PC-3 (cell line): ENCODE data around the gene TBX2. TPM values are rescaled to one million over a fixed set of nuclear protein-coding genes. Genes with fewer than 3 reads are reported as not detected.

Experiments used
- ATAC-seq: fragments of 200-7000 bp; cut with Tn5 transposase; 2 replicates; pipeline ENCODE4 v1.9.1; 2020; ENCODE audit warnings: mild to moderate bottlenecking, moderate library complexity
- BruUV-seq: library from RNA; stranded (reverse); fragments of 400-500 nt; replicated peaks from 2 replicates; lab custom pipeline; 2021; lab: Mats Ljungman, UMichigan
- CTCF ChIA-PET: fragments of 300-600 bp; sonication (Branson Sonifier 250); formaldehyde crosslinking; loops from one replicate; lab custom pipeline; 2022; ENCODE audit warnings: antibody characterized with exemption; lab: Charles Lee
- POLR2A ChIA-PET: fragments of 300-600 bp; sonication (Branson Sonifier 250); formaldehyde crosslinking; loops from one replicate; lab custom pipeline; 2022; ENCODE audit warnings: antibody characterized with exemption; ENCODE audit not compliant: unreplicated experiment; lab: Charles Lee
- DNase-seq: peaks from one replicate; pipeline ENCODE4 v3.0.0-alpha.2; 2015
- H2AFZ ChIP-seq: fragments of 300-600 bp; sonication (generic); 2 replicates; pipeline ENCODE4 v1.6.0; 2016; ENCODE audit warnings: antibody characterized with exemption, low read length
- H3F3A ChIP-seq: fragments of 300-600 bp; sonication (generic); one replicate; pipeline ENCODE4 v1.6.0; 2017; ENCODE audit warnings: antibody characterized with exemption, low read length, control low read depth, mild to moderate bottlenecking; ENCODE audit not compliant: unreplicated experiment
- H3K27ac ChIP-seq: fragments of 300-600 bp; sonication (generic); 2 replicates; pipeline ENCODE4 v1.5.1; 2016; ENCODE audit warnings: mild to moderate bottlenecking, low read length
- H3K27me3 ChIP-seq: fragments of 300-600 bp; sonication (generic); 2 replicates; pipeline ENCODE4 v1.6.1; 2016; ENCODE audit warnings: low read length, mixed read lengths
- H3K36me3 ChIP-seq: fragments of 300-600 bp; sonication (generic); 2 replicates; pipeline ENCODE4 v1.6.1; 2016; ENCODE audit warnings: low read depth, mixed run types, low read length, mixed read lengths
- H3K4me1 ChIP-seq: fragments of 300-600 bp; sonication (generic); 2 replicates; pipeline ENCODE4 v1.5.1; 2016; ENCODE audit warnings: low read length; ENCODE audit not compliant: insufficient read depth
- H3K4me2 ChIP-seq: fragments of 300-600 bp; sonication (generic); 2 replicates; pipeline ENCODE4 v1.6.0; 2016; ENCODE audit warnings: low read length
- H3K4me3 ChIP-seq: fragments of 300-600 bp; sonication (generic); 2 replicates; pipeline ENCODE4 v1.5.1; 2016; ENCODE audit warnings: mild to moderate bottlenecking, low read length, mixed read lengths
- H3K79me2 ChIP-seq: fragments of 300-600 bp; sonication (generic); 2 replicates; pipeline ENCODE4 v1.6.1; 2017; ENCODE audit warnings: low read length, mixed read lengths
- H3K9ac ChIP-seq: fragments of 300-600 bp; sonication (generic); 2 replicates; pipeline ENCODE4 v1.6.0; 2016; ENCODE audit warnings: mild to moderate bottlenecking, low read length
- H3K9me2 ChIP-seq: fragments of 300-600 bp; sonication (generic); replicated peaks from 2 replicates; pipeline ENCODE4 v1.6.1; 2016; ENCODE audit warnings: mixed run types, low read length, mixed read lengths
- H3K9me3 ChIP-seq: fragments of 300-600 bp; sonication (generic); 2 replicates; pipeline ENCODE4 v1.6.1; 2016; ENCODE audit warnings: low read length, mixed read lengths
- H4K20me1 ChIP-seq: fragments of 300-600 bp; sonication (generic); 2 replicates; pipeline ENCODE4 v1.6.1; 2016; ENCODE audit warnings: low read length, mixed read lengths
- EZH2 ChIP-seq: fragments of 300-600 bp; sonication (generic); IDR thresholded peaks from one replicate; pipeline ENCODE4 v1.6.1; 2017; ENCODE audit warnings: antibody characterized with exemption, mild to moderate bottlenecking, low read length; ENCODE audit not compliant: unreplicated experiment
- EZH2phosphoT487 ChIP-seq: fragments of 300-600 bp; sonication (generic); IDR thresholded peaks from 2 replicates; pipeline ENCODE4 v1.6.1; 2018; ENCODE audit warnings: mild to moderate bottlenecking, antibody characterized with exemption, low read length, borderline replicate concordance
- intact Hi-C: fragments of 100-400 bp; cut with micrococcal nuclease; formaldehyde crosslinking; loops from 2 replicates; pipeline ENCODE4 v1.9.0; 2023
- total RNA-seq: library from RNA; depleted of rRNA; stranded (reverse); fragments of >200 nt; gene quantifications from 2 replicates; pipeline ENCODE4 v1.2.3, GENCODE V29; 2014
- TF ChIP-seq, protein P1 (sequence below): fragments of 300-600 bp; sonication (generic); conservative IDR thresholded peaks from 2 replicates; pipeline ENCODE4 v1.5.1; 2017; ENCODE audit warnings: antibody characterized with exemption, low read depth, mild to moderate bottlenecking, low read length

Gene TBX2
- total RNA-seq, 1 experiment from 2014 or later = 7.1 TPM

- TF ChIP-seq, protein P1, sequence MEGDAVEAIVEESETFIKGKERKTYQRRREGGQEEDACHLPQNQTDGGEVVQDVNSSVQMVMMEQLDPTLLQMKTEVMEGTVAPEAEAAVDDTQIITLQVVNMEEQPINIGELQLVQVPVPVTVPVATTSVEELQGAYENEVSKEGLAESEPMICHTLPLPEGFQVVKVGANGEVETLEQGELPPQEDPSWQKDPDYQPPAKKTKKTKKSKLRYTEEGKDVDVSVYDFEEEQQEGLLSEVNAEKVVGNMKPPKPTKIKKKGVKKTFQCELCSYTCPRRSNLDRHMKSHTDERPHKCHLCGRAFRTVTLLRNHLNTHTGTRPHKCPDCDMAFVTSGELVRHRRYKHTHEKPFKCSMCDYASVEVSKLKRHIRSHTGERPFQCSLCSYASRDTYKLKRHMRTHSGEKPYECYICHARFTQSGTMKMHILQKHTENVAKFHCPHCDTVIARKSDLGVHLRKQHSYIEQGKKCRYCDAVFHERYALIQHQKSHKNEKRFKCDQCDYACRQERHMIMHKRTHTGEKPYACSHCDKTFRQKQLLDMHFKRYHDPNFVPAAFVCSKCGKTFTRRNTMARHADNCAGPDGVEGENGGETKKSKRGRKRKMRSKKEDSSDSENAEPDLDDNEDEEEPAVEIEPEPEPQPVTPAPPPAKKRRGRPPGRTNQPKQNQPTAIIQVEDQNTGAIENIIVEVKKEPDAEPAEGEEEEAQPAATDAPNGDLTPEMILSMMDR = no peak
- TF ChIP-seq EZH2 = no peak
- TF ChIP-seq EZH2phosphoT487 = no peak
- intact Hi-C loops = no loop called here
- Histone ChIP-seq H3K36me3 (no peaks in the 10 kb centered on the region), H3F3A (no peaks in the 10 kb centered on the region), H3K27ac (no peak overlapping the region), H3K27me3 (no peaks in the 10 kb centered on the region), H2AFZ (no peak overlapping the region), H4K20me1 (no peaks in the 10 kb centered on the region), H3K4me1 (peaks cover under 1% of the 10 kb centered on the region; the same call in 1 of the 2 replicates), H3K9me3 (no peaks in the 10 kb centered on the region), H3K9ac (no peak overlapping the region), H3K9me2 (no peaks in the 10 kb centered on the region), H3K4me3 (no peak overlapping the region), H3K4me2 (no peak overlapping the region), H3K79me2 (no peaks in the 10 kb centered on the region)
- no peak for DNase-seq
- CTCF ChIA-PET = no interaction called here
- POLR2A ChIA-PET = no interaction called here
- BruUV-seq = no TSS peak
- no peak for ATAC-seq
These were observed 10.9 kb upstream of the TBX2 start for GRCh38 chr17:61388561-61389356.

DNA sequence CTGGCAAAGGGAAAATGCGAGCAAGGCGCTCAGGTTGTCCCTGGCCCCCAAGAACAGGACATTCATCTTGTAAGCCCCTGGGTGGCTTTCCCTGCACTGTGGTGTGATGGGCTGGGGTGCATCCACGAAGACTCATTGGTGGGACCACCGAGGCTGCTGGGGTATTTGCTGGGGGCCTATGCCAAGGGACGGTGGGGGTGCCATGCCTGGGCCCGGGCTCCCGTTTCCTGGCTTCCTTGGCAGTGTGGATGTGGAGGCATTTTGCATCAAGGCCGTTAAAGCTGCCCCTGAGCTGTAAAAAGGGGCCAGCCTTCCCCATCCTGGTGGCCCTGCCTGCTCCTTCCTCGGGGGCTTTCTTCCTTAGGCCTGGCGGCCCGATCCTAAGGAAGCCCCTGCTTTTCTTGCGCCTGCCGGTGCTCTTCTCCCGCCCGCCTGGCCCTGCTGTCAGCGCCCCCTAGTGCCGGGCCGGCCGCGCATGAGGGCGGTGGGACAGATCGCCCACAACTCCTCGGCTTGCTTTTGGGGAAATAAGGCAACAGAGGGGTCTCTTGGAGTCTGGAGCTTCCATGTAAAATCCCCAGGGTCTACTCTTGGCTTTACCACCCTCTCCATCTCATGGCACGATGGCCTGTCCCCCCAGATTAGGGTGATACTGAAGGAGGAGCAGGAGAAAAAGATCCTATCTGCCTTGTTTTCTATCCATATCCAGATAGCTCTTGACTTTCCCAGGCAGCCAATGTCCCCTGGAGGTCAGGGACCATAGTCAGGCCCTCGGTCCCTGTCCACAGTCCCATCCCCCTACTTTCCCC, 9.8 kb upstream of the TBX2 start:
- Histone ChIP-seq H4K20me1 (no peaks in the 10 kb centered on the region), H3K27me3 (no peaks in the 10 kb centered on the region), H3K9me2 (no peaks in the 10 kb centered on the region), H3K4me3 (no peak overlapping the region), H3K79me2 (no peaks in the 10 kb centered on the region), H3K9ac (no peak overlapping the region), H3K4me2 (peak overlapping the region; percentile 28), H3K4me1 (peaks cover 3% of the 10 kb centered on the region; the same call in 1 of the 2 replicates), H3K36me3 (no peaks in the 10 kb centered on the region), H3K27ac (no peak overlapping the region), H2AFZ (peak overlapping the region; percentile 59), H3K9me3 (no peaks in the 10 kb centered on the region), H3F3A (no peaks in the 10 kb centered on the region)
- ATAC-seq = peak; percentile 78
- ChIA-PET CTCF (interaction anchor here (0.7 kb wide), 1 partner anchor 214 kb away, joined by 3 read pairs; no protein-coding TSS in a partner anchor), POLR2A (no interaction called here)
- no TSS peak for BruUV-seq
- no peak for TF ChIP-seq EZH2phosphoT487
- TF ChIP-seq EZH2 = no peak
- TF ChIP-seq, protein P1 = peak; percentile 99
- intact Hi-C loops = loop anchor here (1.0 to 5.0 kb wide), 2 partner anchors 388 to 668 kb away; no protein-coding TSS in a partner anchor
- DNase-seq = peak; percentile 69
